HUES6 (cell line): ENCODE data around the gene FNDC11.

Source experiments
- H3K27ac ChIP-seq: 2 replicates; pipeline ENCODE4 v1.7.0; 2013; ENCODE audit warnings: low read depth, mild to moderate bottlenecking, low read length, inconsistent platforms
- H3K27me3 ChIP-seq: 2 replicates; pipeline ENCODE4 v1.6.1; 2013; ENCODE audit warnings: low read length; ENCODE audit not compliant: control insufficient read depth, insufficient read depth
- H3K36me3 ChIP-seq: 2 replicates; pipeline ENCODE4 v1.6.1; 2013; ENCODE audit warnings: low read length; ENCODE audit not compliant: control insufficient read depth, insufficient read depth
- H3K4me1 ChIP-seq: 2 replicates; pipeline ENCODE4 v1.6.1; 2013; ENCODE audit warnings: low read length; ENCODE audit not compliant: control insufficient read depth, insufficient read depth
- H3K4me3 ChIP-seq: 2 replicates; pipeline ENCODE4 v1.5.1; 2013; ENCODE audit warnings: low read depth, low read length
- H3K9ac ChIP-seq: one replicate; pipeline ENCODE4 v1.6.1; 2013; ENCODE audit warnings: mild to moderate bottlenecking, low read length
- H3K9me3 ChIP-seq: 2 replicates; pipeline ENCODE4 v1.6.1; 2013; ENCODE audit warnings: low read depth, low read length; ENCODE audit not compliant: control insufficient read depth, insufficient read depth

Gene FNDC11

GRCh38 chr20:63572788-63573646 lies 19.1 kb downstream of the FNDC11 start:
- peak overlapping the region; percentile 64 for H3K4me3 ChIP-seq
- no peaks in the 10 kb centered on the region for H3K27me3 ChIP-seq

GRCh38 chr20:63573647-63574131 lies 19.7 kb downstream of the FNDC11 start:
- no peak overlapping the region for H3K27ac ChIP-seq
- H3K9me3 ChIP-seq = no peaks in the 10 kb centered on the region
- H3K9ac ChIP-seq = peak overlapping the region; percentile 9
- H3K36me3 ChIP-seq = peaks cover 3% of the 10 kb centered on the region
- peaks cover 5% of the 10 kb centered on the region for H3K4me1 ChIP-seq
- H3K27me3 ChIP-seq = no peaks in the 10 kb centered on the region
- peak overlapping the region; percentile 64 for H3K4me3 ChIP-seq

More at GRCh38 chr20:63572788-63573646, 19.1 kb downstream of the FNDC11 start:
- H3K9ac ChIP-seq = no peak overlapping the region
- H3K27ac ChIP-seq = no peak overlapping the region
- peaks cover 5% of the 10 kb centered on the region for H3K4me1 ChIP-seq
- peaks cover 3% of the 10 kb centered on the region for H3K36me3 ChIP-seq
- H3K9me3 ChIP-seq = no peaks in the 10 kb centered on the region

- Histone ChIP-seq H3K27me3 (no peaks in the 10 kb centered on the region), H3K4me1 (peaks cover 5% of the 10 kb centered on the region), H3K9me3 (no peaks in the 10 kb centered on the region), H3K9ac (peak within 1 kb of the TSS; percentile 61), H3K27ac (no peak within 1 kb of the TSS), H3K36me3 (peaks cover 3% of the 10 kb centered on the region), H3K4me3 (peak within 1 kb of the TSS; percentile 71)
Observed at GRCh38 chr20:63574156-63574828, 20.3 kb downstream of the FNDC11 start, which contains the start of gene HELZ2. TSS of gene HELZ2 (minus strand) at chr20:63574239. CDS start at chr20:63572385, 1,854 bp downstream.

- H3K4me3 ChIP-seq = peak overlapping the region; percentile 71; the same call in 1 of the 2 replicates
- no peaks in the 10 kb centered on the region for H3K27me3 ChIP-seq
- peaks cover 3% of the 10 kb centered on the region for H3K36me3 ChIP-seq
- H3K9ac ChIP-seq = no peak overlapping the region
- H3K9me3 ChIP-seq = no peaks in the 10 kb centered on the region
- H3K4me1 ChIP-seq = peaks cover 5% of the 10 kb centered on the region
- H3K27ac ChIP-seq = no peak overlapping the region
Observed at GRCh38 chr20:63574829-63575743, 21.1 kb downstream of the FNDC11 start.

- Histone ChIP-seq H3K27me3 (no peaks in the 10 kb centered on the region), H3K36me3 (no peaks in the 10 kb centered on the region), H3K4me1 (peaks cover 5% of the 10 kb centered on the region), H3K27ac (no peak overlapping the region), H3K9ac (no peak overlapping the region), H3K9me3 (no peaks in the 10 kb centered on the region), H3K4me3 (no peak overlapping the region)
Observed at GRCh38 chr20:63576311-63576710, 22.4 kb downstream of the FNDC11 start.

- Histone ChIP-seq H3K27ac (no peak overlapping the region), H3K27me3 (no peaks in the 10 kb centered on the region), H3K9me3 (no peaks in the 10 kb centered on the region)
Observed at GRCh38 chr20:63577317-63577894, 23.4 kb downstream of the FNDC11 start.

GRCh38 chr20:63578224-63579016 lies 24.5 kb downstream of the FNDC11 start:
- Histone ChIP-seq H3K4me1 (peaks cover 5% of the 10 kb centered on the region), H3K27me3 (no peaks in the 10 kb centered on the region), H3K27ac (no peak overlapping the region), H3K4me3 (no peak overlapping the region), H3K36me3 (no peaks in the 10 kb centered on the region), H3K9me3 (no peaks in the 10 kb centered on the region), H3K9ac (no peak overlapping the region)

More at GRCh38 chr20:63577317-63577894, 23.4 kb downstream of the FNDC11 start:
- Histone ChIP-seq H3K4me1 (peaks cover 5% of the 10 kb centered on the region), H3K9ac (no peak overlapping the region), H3K4me3 (no peak overlapping the region), H3K36me3 (no peaks in the 10 kb centered on the region)

GRCh38 chr20:63579017-63579694 lies 25.2 kb downstream of the FNDC11 start:
- no peaks in the 10 kb centered on the region for H3K36me3 ChIP-seq
- no peaks in the 10 kb centered on the region for H3K9me3 ChIP-seq
- H3K27ac ChIP-seq = no peak overlapping the region
- no peak overlapping the region for H3K9ac ChIP-seq
- H3K4me3 ChIP-seq = no peak overlapping the region
- H3K4me1 ChIP-seq = peaks cover 5% of the 10 kb centered on the region
- no peaks in the 10 kb centered on the region for H3K27me3 ChIP-seq

GRCh38 chr20:63580796-63581461 lies 27.0 kb downstream of the FNDC11 start:
- Histone ChIP-seq H3K9ac (no peak overlapping the region), H3K9me3 (no peaks in the 10 kb centered on the region), H3K36me3 (no peaks in the 10 kb centered on the region), H3K27ac (no peak overlapping the region), H3K27me3 (no peaks in the 10 kb centered on the region), H3K4me1 (no peaks in the 10 kb centered on the region; the same call in 1 of the 2 replicates), H3K4me3 (no peak overlapping the region)
